T-helper 2 cell treated with Interferon-gamma antibody and Interleukin-4, amounts not matched to agents 100 ng/mL and 5 ng/mL, for 36 hours (primary cell): Measurements from ENCODE around the gene SMIM21. TPM values are rescaled to one million over a fixed set of nuclear protein-coding genes. Genes with fewer than 3 reads are reported as not detected.

Experiments
- intact Hi-C: fragments of 100-400 bp; cut with micrococcal nuclease; formaldehyde crosslinking; loops from one replicate; pipeline ENCODE4 v1.15.1; 2023
- total RNA-seq: library from RNA; stranded (reverse); gene quantifications from 2 replicates; pipeline ENCODE4 v1.2.3, GENCODE V29; 2022

SMIM21 gene
- total RNA-seq, 1 donor from 2014 or later = not detected

DNA sequence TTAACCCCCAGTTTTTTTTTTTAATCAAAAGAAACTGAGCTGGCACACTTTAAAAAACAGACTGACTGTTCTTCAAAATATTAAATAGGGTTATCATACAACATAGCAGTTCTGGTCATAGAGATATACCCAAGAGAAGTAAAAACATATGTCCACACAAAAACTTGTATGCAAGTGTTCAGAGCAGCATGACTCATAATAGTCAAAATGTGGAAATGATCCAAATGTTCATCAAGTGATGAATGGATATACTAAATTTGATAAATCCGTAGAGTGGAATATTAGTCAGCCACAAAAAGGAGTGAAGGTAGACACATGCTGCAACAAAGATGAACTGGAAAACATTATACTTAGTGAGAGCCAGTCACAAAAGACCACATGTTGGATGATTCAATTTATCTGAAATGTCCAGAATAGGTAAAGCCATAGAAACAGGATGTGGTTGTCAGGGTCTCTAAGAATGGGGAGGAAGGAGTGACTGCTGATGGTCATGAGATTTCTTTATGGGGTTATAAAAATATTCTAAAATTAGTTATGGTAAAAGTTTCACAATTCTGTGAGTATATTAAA lies 5.1 kb downstream of the SMIM21 start:
- intact Hi-C loops = no loop called here

DNA sequence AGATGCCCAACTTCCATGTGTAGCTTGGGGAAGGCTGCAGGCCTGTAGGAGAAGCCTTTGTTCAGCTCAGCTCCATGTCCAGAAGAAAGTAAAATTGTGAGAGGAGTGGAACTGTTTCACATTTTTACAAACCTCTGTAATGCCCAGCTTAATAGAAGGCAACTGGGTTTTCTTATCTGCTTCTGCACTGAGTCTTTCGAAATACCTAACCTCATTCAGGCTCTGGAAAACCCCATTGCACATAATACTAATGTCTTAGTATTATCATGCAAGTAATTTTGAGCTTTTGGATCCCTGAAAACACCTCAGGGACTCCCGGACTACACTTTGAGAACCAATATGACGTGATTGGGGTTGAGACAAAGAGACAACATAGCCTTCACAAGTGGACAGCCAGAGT lies 5.8 kb downstream of the SMIM21 start:
- intact Hi-C loops = no loop called here

DNA sequence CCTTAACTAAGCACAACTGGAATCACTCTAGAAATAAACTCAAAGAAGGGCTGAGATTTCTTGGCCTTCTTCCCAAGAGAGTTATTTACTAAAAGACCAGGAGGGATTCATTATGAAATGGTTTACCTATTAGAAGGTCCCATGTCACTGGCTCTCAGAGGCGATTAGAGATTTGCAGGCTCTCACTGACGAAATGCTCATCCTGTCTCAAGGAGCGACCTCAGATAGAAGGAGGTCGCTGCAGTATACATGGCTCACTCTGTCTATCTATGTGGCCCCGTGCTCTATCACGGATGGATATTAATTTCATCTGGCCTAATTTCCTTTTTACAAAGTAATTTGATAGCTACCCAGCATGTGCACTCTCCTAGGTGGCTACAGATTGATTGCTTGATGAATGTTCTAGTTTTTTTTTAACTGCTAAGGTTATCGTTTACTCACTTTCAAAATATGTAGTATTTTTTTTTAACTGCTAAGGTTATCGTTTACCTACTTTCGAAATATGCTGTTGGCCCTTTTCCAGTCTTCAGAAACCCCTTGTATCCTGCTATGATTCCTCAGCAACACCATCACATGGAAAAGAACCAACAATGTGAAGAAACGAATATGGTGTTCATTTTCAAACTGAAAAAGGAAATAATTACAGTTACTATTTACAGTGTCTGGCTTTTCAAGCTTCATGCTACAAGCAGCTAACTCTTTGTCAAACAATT lies 9.1 kb downstream of the SMIM21 start:
- intact Hi-C loops = no loop called here

DNA sequence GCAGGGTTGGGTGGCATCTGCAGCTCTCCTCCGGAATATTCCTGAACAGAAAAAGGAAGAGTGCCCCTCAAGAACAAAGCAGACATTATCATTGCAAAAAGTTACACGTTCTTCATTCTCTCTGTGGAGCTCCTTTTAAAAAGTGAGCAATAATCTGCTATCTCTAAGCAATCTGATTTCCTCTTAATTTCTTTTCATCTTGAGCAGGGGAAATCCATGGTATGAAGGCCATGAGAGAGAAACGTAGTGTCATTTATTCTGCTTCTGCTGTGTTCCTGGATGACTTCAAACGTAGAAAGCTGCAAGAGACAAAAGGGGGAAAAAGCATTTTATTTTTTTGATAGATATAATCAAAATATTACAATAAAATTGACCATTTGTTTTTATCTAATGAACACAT lies 16.9 kb downstream of the SMIM21 start:
- intact Hi-C loops = no loop called here

DNA sequence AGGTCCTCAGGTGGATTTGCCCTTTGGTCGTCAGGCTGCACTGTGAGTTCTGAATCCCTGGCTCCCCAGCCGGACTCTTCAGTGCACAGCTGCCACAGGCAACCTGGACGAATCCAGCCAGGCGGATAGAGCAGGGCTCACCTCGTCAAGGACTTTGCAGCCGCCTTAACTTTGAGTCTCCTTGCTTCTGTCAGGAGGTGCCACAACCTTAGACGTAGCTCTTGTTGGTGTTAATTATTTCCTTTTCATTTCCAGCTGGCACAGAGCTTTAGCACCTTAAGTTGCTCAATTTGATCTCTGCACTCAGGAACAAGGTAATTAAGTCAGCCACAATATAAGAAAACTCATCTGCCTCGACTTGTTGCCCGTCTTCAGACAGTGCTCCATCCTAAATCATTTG lies 17.7 kb downstream of the SMIM21 start:
- intact Hi-C loops = no loop called here

DNA sequence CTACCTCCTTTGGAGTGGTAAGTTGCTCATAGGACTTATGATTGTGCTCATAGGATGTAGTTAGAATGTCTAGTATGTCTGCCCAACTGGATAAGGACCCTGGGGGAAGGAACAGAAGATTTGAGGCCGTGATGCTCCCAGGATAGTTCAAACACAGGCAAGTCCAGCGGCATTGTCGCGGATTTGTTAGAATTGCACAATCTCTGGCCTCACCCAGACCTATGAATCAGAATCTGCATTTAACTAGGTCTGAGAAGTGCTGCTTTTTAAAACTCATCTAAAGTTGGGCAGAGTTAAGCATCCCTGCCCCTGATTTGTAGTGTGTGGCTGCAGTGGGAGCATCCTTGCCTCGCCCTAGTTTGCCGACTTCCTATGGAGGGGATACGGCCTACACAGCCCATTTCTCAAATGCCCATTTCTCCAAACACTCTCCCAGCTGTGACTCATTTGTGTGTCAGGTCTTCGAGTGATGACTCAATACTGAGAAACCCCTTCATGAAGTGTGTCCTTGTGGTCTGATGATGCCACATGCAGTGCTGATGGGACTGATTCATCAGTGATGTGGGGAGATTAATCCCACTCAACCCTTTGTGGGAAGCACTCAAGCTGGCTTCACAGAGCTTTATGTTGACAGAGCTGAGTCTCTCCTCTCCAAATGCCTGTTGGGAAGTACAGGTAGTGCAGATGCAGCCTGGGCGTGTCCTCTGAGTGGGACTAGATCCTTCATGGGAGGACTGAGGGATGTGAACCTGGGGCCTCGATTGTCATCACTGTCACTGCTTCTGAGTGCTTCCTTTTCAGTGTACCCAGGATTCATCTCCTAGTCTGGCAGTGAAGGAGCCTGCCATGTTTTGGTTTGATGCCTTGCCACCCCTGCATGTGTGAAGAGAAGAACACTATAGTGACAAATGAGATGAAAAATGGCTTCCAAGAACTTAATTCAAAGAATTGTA lies 18.7 kb downstream of the SMIM21 start:
- intact Hi-C loops = no loop called here

DNA sequence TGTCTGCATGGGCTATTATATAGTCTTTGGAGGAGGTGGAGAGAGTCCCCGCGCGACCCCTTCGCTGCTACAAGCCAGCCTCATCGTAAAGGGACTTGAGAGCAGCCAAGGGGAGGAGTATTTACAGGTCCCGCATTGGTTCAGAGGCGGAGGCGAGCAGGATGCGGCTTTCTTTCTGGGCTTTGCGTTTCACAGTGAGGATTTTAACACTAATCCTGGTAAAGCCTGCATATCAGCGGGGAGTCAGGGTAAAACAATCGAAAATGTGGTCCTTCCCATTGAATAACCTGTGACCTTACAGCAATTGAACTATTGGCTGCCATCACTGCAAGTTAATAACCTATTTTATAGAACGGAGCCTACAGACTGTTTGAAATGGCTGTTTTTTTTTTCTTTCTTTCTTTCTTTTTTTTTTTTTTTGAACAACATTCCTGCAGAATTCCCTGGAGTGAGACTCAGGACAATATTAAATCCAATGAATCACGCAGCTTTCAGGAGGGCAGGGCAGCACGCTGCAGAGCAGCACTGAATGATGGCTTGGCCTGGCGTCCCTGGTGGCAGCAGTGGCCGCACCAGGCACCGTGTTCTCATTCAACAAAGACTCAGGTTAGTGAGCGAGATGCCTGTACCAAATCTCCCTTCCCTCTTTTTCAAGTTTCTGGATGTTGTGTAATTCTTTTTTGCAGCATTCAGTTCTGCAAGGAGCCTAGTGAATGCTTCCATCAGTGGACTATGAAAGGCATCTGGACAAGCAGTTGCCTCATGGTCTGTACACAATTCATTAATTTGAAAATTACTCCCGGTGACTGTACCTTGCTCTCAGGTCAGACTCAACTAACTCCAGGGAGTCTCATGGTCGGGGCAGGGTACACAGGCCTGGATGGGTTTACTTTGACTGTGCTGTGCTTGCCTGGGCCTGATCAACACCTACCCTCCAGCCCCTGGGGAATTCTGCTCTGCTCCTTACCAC lies 19.8 kb downstream of the SMIM21 start:
- intact Hi-C loops = no loop called here

DNA sequence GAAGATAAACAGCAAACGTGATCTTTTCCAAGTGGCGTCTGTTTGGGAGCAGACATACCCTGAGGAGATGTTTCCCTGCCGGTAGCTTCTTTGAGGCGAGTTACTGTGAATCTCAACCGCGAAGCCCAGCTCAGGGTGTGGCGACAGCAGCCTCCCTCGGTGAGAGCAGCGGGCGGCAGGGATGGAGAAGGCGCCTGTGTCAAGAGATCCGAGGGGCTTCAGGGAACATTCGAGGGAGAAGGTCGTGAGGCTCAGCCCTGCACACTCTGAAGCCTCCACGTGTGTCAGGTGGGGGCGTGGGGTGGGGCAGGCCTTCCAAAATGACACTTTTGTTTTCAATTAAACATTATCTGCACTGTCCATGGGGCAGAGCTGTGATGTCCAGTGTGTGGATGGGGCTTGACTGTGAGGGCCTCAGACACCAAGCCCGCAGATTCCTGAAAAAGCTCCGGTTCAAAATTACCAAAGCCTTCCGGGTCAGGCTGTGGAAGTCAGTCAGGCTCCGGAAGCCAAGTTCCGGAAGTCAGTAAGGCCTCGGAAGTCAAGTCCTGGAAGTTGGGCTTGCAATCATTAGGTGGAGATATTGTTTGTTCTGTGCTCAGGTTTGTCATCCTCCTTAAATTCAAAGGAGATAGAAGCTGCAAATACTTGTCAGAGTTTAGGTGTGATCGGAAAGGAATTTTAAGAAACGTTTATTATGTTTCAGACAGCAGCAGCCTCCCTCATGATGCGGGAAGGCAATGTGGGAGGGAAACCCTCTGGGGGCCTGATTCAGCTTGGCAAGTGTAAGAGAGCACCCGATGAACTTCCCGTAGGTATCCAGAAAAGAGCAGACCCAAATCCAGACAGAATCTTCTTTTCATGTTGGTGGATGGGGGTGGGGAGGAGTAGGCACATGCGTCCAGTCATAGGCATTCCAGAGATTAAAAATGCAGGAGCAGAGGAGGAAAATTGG lies 20.7 kb downstream of the SMIM21 start:
- intact Hi-C loops = no loop called here

DNA sequence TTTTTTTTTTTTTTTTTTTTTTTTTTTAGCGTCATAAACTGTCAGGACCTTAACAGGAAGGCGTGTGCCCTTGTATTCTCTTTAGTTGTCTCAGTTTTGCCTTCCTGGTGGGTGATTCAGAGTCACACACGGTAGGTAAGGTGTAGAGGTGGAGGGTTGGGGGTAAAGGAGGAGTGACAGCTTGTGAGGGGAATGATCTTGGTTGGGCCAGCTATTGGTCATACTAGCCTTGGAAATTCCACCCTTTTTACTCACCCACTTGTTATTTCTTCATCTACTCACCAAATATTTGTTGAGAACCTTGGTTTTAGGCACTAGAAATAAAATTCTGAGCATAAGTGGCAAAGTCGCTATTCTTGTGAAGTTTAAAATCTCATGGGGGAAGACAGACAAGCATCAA lies 22.2 kb downstream of the SMIM21 start:
- intact Hi-C loops = no loop called here

DNA sequence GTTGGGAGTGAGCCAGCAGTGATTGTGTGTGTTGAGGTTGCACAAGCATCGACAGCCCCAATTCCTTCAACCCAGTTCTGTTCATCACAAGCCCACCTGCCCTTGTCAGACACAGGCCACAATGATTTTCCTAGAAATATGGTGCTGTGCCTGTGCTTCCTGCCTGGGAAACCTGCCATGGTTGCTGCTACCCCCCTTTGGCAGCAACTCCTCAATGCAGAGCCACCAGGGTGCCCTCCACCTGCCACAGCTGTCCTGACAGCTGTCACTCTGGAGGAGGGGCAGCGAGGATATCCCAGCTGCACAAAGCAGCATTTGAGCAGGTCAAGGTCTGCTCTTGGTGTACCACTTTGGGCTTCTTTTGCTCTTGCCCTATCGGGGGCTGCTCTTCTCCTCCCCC lies 27.1 kb downstream of the SMIM21 start:
- intact Hi-C loops = no loop called here

DNA sequence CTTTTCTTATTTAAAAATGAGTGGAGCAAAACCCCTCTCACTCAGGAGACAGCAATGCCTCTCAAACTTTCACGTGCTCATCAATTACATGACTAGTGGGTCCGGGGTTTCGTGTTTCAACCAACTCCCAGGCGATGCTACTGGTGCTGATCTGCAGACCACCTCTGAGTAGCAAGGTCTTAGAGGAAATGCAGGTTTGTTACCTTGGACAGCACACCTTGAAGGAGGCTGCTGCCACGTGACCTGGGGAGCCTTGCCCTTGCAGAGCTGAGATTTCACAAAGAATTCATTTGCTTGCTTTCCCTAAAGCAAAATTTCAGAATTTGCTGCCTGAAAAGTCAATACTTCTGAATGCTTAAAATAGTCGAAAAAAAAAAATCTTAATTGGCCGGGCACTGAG lies 32.4 kb downstream of the SMIM21 start:
- intact Hi-C loops = no loop called here

DNA sequence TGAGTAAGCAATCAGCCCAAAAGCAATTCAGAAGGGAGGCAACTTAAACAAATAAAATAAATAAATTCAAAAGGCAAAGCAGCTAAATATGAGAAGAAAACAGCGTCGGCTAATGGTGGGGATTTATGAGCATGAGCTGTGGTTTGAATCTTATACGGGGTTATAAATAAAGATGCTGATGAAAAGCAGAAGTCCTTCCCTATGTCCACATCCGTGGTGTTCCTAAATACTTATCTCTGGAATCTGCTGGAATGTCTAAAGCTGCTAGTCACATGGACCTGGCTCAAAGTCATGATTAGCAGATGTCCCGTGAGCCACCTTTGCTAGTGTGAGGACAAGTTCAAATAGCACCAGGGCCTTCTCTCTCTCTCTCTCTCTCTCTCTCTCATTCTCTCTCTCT lies 33.8 kb downstream of the SMIM21 start:
- intact Hi-C loops = no loop called here

DNA sequence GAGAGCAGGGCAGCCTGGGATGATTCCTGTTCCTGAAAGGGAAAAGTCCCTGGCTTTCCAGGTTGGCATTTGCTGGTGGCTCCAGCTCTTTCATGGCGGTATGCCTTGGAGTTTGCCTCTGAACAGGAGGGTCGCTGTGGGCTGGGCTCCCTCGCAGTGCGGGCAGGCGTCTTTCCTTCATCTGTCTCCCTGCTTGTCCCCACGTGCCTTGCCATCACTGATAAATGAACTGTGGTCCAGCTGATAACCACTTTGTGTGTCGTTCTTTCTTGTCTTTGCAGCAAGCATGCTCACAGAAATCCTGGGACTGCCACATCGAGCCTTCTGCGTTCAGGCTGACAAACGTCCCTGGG lies 35.3 kb downstream of the SMIM21 start:
- intact Hi-C loops = no loop called here

DNA sequence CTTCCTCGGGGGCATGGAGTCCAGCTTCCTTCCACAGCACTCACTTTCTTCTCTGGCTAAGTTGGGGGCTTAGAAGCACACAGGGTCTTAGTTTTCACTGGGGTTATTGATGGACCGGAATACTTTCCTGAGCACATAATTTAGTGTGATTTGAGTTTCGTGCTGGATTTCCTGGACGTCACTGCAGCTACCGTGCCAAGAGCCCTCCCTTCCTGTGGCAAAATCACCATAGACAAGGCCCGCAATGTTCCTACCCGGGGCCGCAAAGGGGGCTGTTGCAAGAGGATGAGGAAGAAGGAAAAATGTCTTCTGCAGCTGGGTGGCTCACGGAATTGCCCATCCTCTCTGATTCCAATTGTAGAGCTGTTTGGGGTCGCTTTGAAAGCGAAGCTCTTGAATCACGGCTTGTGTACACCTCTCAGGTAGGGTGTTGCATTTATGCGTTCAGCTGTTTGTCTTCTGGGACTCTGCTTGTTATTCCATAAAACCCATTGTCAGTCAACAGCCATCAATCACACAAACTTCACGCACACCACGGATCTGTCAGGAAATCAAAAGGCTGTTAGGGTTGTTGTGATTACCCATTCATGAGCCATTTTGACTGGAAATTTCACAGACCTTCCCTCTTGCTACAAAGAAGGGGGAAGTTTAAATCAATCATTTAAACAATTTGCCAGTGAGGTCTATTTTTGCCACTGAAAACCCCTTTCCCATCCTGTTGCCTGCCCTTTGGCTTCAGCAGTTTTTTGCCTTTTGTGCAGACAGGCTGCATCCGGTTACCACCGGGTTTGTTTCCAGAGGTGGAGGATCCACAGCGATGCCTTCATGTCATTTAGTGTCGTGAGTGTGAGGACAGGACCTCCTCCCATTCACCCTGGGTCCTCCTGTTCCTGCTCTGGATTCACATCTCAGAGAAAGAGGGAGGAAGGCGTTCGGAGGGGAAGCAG lies 36.0 kb downstream of the SMIM21 start:
- intact Hi-C loops = no loop called here

DNA sequence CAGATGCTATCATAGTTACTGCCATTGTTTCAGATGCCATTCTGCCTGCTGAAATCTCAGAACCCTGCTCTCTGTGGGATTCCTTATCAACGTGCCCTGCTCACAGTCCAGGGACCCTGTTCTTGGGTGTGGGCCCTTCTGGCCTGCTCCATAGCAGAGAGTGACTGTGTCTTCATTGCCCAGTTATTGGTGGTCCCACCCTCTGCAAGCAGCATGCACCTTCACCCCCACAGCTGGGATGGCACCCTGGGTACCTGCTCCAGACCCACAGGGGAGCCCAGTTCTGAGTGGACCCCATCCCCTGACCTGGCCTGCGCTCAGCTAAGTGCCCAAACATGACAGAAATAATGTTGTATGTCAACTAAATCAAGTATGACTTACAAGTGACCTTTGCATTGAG lies 36.6 kb downstream of the SMIM21 start:
- intact Hi-C loops = no loop called here

DNA sequence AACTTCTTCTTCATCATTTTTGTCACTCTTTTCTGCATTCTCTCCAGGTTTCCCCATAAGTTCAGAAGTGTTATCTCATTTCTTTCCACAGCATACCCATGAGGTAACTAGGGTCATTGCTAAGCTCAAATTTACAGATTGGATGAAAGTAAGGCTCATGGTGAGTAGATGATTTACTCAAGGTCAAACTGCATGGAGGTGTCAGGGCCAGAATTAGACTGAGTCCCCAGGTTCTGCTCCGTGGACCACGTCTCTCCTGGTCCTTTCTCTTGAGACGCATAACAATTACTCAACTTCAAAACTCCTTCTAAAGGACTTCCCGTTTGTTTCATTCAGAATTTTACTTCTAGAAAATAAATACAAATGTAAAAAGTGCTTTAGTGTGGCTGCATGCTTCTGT lies 43.4 kb downstream of the SMIM21 start:
- intact Hi-C loops = no loop called here

DNA sequence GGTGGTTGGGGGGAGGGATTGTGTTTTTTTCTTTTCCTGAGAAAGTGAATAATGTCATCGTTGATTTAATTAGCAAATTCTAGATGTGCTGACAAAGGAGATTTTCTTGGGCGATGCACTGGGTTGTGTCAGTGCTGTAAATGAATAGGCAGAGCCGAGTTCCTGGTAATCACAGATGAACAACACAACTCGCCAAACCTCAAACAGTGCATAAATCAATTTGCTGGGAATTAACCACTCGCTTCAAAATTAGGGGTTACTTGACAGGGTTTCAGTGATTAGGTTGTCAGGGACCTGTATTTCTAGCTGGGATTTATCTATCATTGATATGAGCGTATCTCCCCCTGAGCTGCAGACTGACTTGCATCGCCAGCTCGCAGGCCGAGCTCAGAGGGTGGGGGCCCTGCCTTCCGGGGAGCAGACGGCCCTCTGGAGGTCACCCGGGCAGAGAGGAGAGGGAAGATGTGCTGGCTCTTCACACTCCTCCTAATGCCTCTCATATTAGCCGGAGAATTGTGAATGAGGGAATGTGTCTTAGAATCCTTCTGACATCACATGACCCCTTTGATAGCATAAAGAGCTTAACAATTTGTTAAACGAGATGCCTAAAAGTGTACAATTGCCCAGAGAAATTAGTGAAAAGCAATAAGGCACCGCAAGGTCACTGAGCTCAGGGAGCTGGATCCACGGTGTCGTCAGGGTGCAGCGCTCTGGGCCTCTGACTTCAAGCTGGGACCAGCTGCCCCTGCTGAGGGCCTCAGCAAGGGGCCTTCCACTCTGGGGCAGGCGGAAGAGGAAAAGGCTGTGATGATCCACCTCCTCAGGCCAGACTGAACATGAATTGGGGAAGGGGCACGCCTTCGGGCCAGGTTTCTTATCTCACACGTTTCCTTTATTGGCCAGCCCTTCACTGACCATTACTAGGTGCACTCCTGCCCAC lies 48.9 kb downstream of the SMIM21 start:
- intact Hi-C loops = no loop called here

DNA sequence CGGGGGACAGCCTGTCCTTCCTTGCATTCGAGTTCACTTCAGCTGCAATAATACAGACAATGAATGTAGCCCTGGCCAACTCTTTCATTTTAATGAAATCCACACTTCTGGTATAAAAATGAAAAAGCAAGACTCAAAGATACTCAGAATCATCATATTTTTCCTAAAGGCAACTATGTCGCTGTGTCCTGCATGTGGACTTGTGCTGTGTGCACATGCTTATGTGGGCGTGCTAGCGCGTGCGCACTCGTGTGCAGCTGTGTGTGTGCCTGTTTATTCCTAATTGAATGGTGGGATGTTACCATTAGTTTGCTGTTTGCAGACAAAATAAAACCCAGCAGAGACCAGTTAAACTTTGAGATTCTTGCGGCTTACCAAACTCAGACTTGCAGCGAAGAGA lies 49.6 kb downstream of the SMIM21 start:
- intact Hi-C loops = no loop called here
